Lower lobe of right lung (tissue), 2 donors: ENCODE measurements around the gene REEP3. TPM values are rescaled to one million over a fixed set of nuclear protein-coding genes. Genes with fewer than 3 reads are reported as not detected.

ENCODE experiments used
- ATAC-seq, 2 donors: fragments of 200-7000 bp; cut with Tn5 transposase; one replicate each; pipeline ENCODE4 v1.9.1; 2020 to 2022; ENCODE audit warnings: mild to moderate bottlenecking in 2 of 2, moderate library complexity in 2 of 2
- DNase-seq: peaks from one replicate; pipeline ENCODE4 v3.0.0-alpha.2; 2020
- H3K27ac ChIP-seq: fragments of 200-600 bp; one replicate; pipeline ENCODE4 v1.8.0; 2022
- H3K27me3 ChIP-seq: fragments of 200-600 bp; one replicate; pipeline ENCODE4 v1.8.0; 2022; ENCODE audit warnings: low read depth
- H3K36me3 ChIP-seq: fragments of 200-600 bp; one replicate; pipeline ENCODE4 v1.8.0; 2022; ENCODE audit warnings: mild to moderate bottlenecking
- H3K4me1 ChIP-seq: fragments of 200-600 bp; one replicate; pipeline ENCODE4 v1.8.0; 2022
- H3K4me3 ChIP-seq: fragments of 200-600 bp; one replicate; pipeline ENCODE4 v1.8.0; 2022; ENCODE audit warnings: mild to moderate bottlenecking
- H3K9me3 ChIP-seq: fragments of 200-600 bp; one replicate; pipeline ENCODE4 v1.8.0; 2022
- CTCF ChIP-seq: fragments of 200-600 bp; IDR thresholded peaks from one replicate; pipeline ENCODE4 v1.8.0; 2022; ENCODE audit warnings: antibody characterized with exemption, mild to moderate bottlenecking
- intact Hi-C: fragments of 100-400 bp; cut with DNase I; formaldehyde crosslinking; loops from one replicate; pipeline ENCODE4 v1.11.0; 2022
- total RNA-seq: library from RNA; stranded (reverse); fragmentation: NEBNext Ultra II Directional; extraction: Animal tissue kit (Norgen Biotek cat#: 25700); gene quantifications from one replicate; pipeline ENCODE4 v1.2.1, GENCODE V29; 2021
- donor health status: DM: no; HTN: yes; CAD: no; lungs with severe emphysema.

REEP3 gene
- total RNA-seq, 1 donor from 2014 or later, result 50.9 TPM

- Histone ChIP-seq H3K36me3 (no peaks in the 10 kb centered on the region), H3K4me1 (peaks cover 7% of the 10 kb centered on the region), H3K27ac (peak overlapping the region; percentile 65), H3K9me3 (no peaks in the 10 kb centered on the region), H3K4me3 (no peak overlapping the region), H3K27me3 (no peaks in the 10 kb centered on the region)
- no peak for ATAC-seq
- no peak for DNase-seq
- TF ChIP-seq CTCF, result no peak
- intact Hi-C loops, result no loop called here
Measured at GRCh38 chr10:63642808-63643207, 121.6 kb downstream of the REEP3 start.

DNA sequence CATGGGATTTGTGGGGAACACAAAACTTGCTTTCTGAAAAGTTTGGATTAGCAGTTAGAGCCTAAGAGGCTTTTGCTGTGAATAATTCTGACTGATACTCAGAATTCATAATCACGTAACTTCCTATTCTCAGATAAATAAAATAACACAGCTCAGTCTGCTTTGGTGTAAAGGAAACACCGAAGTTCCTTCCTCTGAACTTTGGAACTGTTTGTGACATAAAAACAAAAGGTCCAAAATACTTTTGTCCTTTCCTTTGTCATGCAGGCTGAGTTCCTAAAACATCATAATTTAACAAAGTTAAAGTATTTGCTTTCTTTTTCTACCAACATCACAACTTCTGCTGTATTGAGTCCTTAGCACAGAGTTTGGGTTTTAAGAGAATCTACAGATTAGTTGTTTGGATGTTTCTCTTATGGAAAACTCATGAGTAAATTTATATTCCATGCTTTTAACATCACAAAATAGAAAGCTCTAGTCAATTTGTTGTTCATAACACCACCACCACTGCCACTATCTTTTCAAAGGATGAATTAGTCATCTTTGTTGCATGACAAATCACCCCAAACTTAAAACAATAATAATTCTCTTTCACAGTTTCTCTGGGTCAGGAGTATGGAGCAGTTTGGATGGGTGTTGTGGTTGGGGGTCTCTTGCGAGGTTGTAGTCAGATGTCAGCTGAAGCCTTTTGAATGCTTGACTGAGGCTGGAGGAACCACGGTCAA is 123.4 kb downstream of the REEP3 start:
- peak in 1 of 2 donors; percentile 39 for ATAC-seq
- Histone ChIP-seq H3K27me3 (no peaks in the 10 kb centered on the region), H3K27ac (peak overlapping the region; percentile 65), H3K36me3 (no peaks in the 10 kb centered on the region), H3K4me3 (no peak overlapping the region), H3K9me3 (no peaks in the 10 kb centered on the region), H3K4me1 (peaks cover 7% of the 10 kb centered on the region)
- no peak for TF ChIP-seq CTCF
- no peak for DNase-seq
- intact Hi-C loops, result no loop called here

- Histone ChIP-seq H3K27ac (peak overlapping the region; percentile 65), H3K9me3 (no peaks in the 10 kb centered on the region), H3K4me1 (peaks cover 7% of the 10 kb centered on the region), H3K27me3 (no peaks in the 10 kb centered on the region), H3K36me3 (no peaks in the 10 kb centered on the region), H3K4me3 (no peak overlapping the region)
- intact Hi-C loops, result no loop called here
- TF ChIP-seq CTCF, result no peak
- ATAC-seq, result no peak
- no peak for DNase-seq
Measured at GRCh38 chr10:63645195-63645594, 124.0 kb downstream of the REEP3 start.

GRCh38 chr10:63646491-63646890 is 125.3 kb downstream of the REEP3 start:
- H3K4me3 ChIP-seq, result no peak overlapping the region
- no peaks in the 10 kb centered on the region for H3K36me3 ChIP-seq
- no peaks in the 10 kb centered on the region for H3K9me3 ChIP-seq
- H3K27ac ChIP-seq, result no peak overlapping the region
- intact Hi-C loops, result no loop called here
- ATAC-seq, result no peak
- no peak for TF ChIP-seq CTCF
- no peak for DNase-seq
- H3K4me1 ChIP-seq, result peaks cover 7% of the 10 kb centered on the region
- no peaks in the 10 kb centered on the region for H3K27me3 ChIP-seq

DNA sequence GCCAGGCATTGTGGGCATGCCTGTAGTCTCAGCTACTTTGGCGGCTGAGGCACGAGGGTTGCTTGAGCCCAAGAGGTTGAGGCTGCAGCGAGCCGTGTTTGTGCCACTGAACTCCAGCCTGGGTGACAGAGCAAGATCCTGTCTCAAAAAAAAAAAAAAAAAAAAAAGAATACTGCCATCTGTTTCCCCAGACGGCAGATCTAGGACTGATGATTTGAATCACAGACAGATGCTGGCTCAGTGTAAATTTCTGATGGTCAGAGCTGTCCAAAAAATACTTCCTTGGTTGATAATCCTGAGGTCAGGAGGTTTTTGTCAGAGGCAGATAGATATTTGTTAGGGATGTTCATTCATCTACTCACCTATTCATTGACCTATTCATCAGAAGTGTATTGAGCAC is 130.7 kb downstream of the REEP3 start:
- Histone ChIP-seq H3K4me3 (no peak overlapping the region), H3K27ac (no peak overlapping the region), H3K9me3 (no peaks in the 10 kb centered on the region), H3K27me3 (no peaks in the 10 kb centered on the region), H3K4me1 (no peaks in the 10 kb centered on the region), H3K36me3 (no peaks in the 10 kb centered on the region)
- TF ChIP-seq CTCF, result no peak
- DNase-seq (no peak), ATAC-seq (no peak)
- intact Hi-C loops, result no loop called here
